Kidney (tissue), 14 donors: ENCODE measurements around the gene TBX10. TPM values are rescaled to one million over a fixed set of nuclear protein-coding genes. Genes with fewer than 3 reads are reported as not detected.
A peak's percentile ranks its signal among the peaks of the same experiment; 100 is the strongest.

Source experiments
- DNase-seq, 5 donors: peaks; one replicate each; pipeline ENCODE4 v3.0.0-alpha.2; 2013 to 2020
- FAIRE-seq: peaks from 2 replicates; lab custom pipeline; 2012; peaks lifted over from hg19 to GRCh38; lab: Jason Lieb, UNC
- H3K27ac ChIP-seq, 2 donors: one replicate each; pipeline ENCODE4 v1.7.0; 2013; ENCODE audit warnings: low read depth in 2 of 2, low read length in 2 of 2, inconsistent platforms in 1 of 2
- H3K27me3 ChIP-seq: one replicate; pipeline ENCODE4 v1.7.1; 2013; ENCODE audit warnings: low read length, inconsistent platforms; ENCODE audit not compliant: control insufficient read depth, insufficient read depth
- H3K36me3 ChIP-seq, 3 donors: one replicate each; pipeline versions ENCODE4 v1.7.0 to v1.7.1; 2013; ENCODE audit warnings: low read length in 3 of 3, control low read depth in 1 of 3, inconsistent platforms in 1 of 3; ENCODE audit not compliant: insufficient read depth in 3 of 3, control insufficient read depth in 2 of 3
- H3K4me1 ChIP-seq, 3 donors: one replicate each; pipeline versions ENCODE4 v1.7.0 to v1.7.1; 2013; ENCODE audit warnings: low read length in 3 of 3, inconsistent platforms in 1 of 3, low read depth in 1 of 3; ENCODE audit not compliant: control insufficient read depth in 2 of 3, insufficient read depth in 2 of 3
- H3K4me3 ChIP-seq, 3 donors: one replicate each; pipeline versions ENCODE4 v1.7.0 to v1.8.1; 2013; ENCODE audit warnings: low read length in 3 of 3, control low read depth in 1 of 3, inconsistent platforms in 1 of 3
- H3K9ac ChIP-seq, 3 donors: one replicate each; pipeline versions ENCODE4 v1.7.0 to v1.7.1; 2013; ENCODE audit warnings: low read length in 3 of 3, control low read depth in 1 of 3, inconsistent platforms in 1 of 3
- H3K9me3 ChIP-seq, 3 donors: one replicate each; pipeline versions ENCODE4 v1.7.0 to v1.7.1; 2013; ENCODE audit warnings: low read length in 3 of 3, control low read depth in 1 of 3, inconsistent platforms in 1 of 3; ENCODE audit not compliant: control insufficient read depth in 2 of 3, insufficient read depth in 1 of 3
- intact Hi-C: fragments of 100-400 bp; cut with DNase I; formaldehyde crosslinking; loops from one replicate; pipeline ENCODE4 v1.11.1; 2022
- polyA plus RNA-seq: library from polyadenylated mRNA; stranded (reverse); fragments of 350-450 nt; fragmentation: Illumina TruSeq; extraction: RNeasy Lipid Tissue Mini Kit (QIAGEN cat#74804); gene quantifications from one replicate; pipeline ENCODE4 v1.2.3, GENCODE V29; 2014; ENCODE audit warnings: low read depth, low replicate concordance; ENCODE audit not compliant: insufficient read depth
- total RNA-seq: library from RNA; stranded (reverse); fragmentation: NEBNext Ultra II Directional; extraction: Animal tissue kit (Norgen Biotek cat#: 25700); gene quantifications from one replicate; pipeline ENCODE4 v1.2.1, GENCODE V29; 2021
- TF ChIP-seq, protein P1 (sequence below): IDR thresholded peaks from 3 replicates; pipeline ENCODE4 v1.5.1; 2012; ENCODE audit warnings: mild to moderate bottlenecking, moderate library complexity, borderline replicate concordance; ENCODE audit not compliant: insufficient read depth; ENCODE audit errors: extremely low read depth
- donor health status: control.
- donor health status: control.
- donor health status: control.
- donor health status: control.
- donor health status: control.
- donor health status: DM: yes; HTN: yes; CAD: no.
- donor health status: Normal renal cell carcinoma (clear cell type).

The TBX10 gene
- total and polyA plus RNA-seq, 2 donors from 2014 or later = not detected

DNA sequence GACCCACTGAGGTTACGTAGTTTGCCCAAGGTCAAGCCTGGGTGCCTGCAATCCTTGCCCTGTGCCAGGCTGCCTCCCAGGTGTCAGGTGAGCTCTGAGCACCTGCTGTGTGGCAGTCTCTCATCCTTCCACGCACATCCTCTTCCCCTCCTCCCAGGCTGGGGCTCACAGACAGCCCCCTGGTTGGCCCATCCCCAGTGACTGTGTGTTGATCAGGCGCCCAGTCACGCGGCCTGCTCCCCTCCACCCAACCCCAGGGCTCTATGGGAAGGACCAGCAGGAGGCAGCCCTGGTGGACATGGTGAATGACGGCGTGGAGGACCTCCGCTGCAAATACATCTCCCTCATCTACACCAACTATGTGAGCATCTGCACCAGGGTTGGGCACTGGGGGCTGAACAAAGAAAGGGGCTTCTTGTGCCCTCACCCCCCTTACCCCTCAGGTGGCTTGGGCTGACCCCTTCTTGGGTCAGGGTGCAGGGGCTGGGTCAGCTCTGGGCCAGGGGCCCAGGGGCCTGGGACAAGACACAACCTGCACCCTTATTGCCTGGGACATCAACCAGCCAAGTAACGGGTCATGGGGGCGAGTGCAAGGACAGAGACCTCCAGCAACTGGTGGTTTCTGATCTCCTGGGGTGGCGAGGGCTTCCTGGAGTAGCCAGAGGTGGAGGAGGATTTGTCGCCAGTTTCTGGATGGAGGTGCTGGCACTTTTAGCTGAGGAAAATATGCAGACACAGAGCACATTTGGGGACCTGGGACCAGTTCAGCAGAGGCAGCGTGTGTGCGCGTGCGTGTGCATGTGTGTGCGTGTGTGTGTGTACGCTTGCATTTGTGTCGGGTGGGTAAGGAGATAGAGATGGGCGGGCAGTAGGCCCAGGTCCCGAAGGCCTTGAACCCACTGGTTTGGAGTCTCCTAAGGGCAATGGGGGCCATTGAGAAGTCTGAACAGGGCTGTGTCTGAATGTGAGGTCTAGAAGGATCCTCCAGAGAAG lies 54.4 kb downstream of the TBX10 start:
- intact Hi-C loops = no loop called here
- FAIRE-seq (no peak), DNase-seq (peak in 2 of 5 donors; percentile 37 to 81)
- H3K27me3 ChIP-seq = no peaks in the 10 kb centered on the region
- no peaks in the 10 kb centered on the region for H3K9me3 ChIP-seq
- TF ChIP-seq, protein P1, sequence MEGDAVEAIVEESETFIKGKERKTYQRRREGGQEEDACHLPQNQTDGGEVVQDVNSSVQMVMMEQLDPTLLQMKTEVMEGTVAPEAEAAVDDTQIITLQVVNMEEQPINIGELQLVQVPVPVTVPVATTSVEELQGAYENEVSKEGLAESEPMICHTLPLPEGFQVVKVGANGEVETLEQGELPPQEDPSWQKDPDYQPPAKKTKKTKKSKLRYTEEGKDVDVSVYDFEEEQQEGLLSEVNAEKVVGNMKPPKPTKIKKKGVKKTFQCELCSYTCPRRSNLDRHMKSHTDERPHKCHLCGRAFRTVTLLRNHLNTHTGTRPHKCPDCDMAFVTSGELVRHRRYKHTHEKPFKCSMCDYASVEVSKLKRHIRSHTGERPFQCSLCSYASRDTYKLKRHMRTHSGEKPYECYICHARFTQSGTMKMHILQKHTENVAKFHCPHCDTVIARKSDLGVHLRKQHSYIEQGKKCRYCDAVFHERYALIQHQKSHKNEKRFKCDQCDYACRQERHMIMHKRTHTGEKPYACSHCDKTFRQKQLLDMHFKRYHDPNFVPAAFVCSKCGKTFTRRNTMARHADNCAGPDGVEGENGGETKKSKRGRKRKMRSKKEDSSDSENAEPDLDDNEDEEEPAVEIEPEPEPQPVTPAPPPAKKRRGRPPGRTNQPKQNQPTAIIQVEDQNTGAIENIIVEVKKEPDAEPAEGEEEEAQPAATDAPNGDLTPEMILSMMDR = no peak
- peaks cover 7 to 12% (median 7%) of the 10 kb centered on the region in 3 donors for H3K4me1 ChIP-seq
- no peaks in the 10 kb centered on the region for H3K36me3 ChIP-seq
- peak overlapping the region in 2 of 3 donors; percentile 16 to 71 for H3K9ac ChIP-seq
- H3K4me3 ChIP-seq = peak overlapping the region; percentile 56 to 69 (median 63)
- H3K27ac ChIP-seq = peak overlapping the region; percentile 93 to 94

- TF ChIP-seq, protein P1 = no peak
- intact Hi-C loops = no loop called here
- H3K27ac ChIP-seq = peak overlapping the region; percentile 93 to 94
- FAIRE-seq (no peak), DNase-seq (peak; percentile 76 to 93 (median 87))
- peak overlapping the region; percentile 20 to 71 (median 69) for H3K9ac ChIP-seq
- peaks cover 7 to 12% (median 7%) of the 10 kb centered on the region in 3 donors for H3K4me1 ChIP-seq
- no peaks in the 10 kb centered on the region for H3K27me3 ChIP-seq
- H3K4me3 ChIP-seq = peak overlapping the region; percentile 56 to 69 (median 63)
- H3K9me3 ChIP-seq = no peaks in the 10 kb centered on the region
- H3K36me3 ChIP-seq = no peaks in the 10 kb centered on the region
Observed at GRCh38 chr11:67584205-67584880, 55.2 kb downstream of the TBX10 start.

- Histone ChIP-seq H3K36me3 (no peaks in the 10 kb centered on the region), H3K4me3 (peak within 1 kb of the TSS; percentile 56 to 69 (median 63)), H3K27ac (peak within 1 kb of the TSS; percentile 93 to 94), H3K9ac (peak within 1 kb of the TSS; percentile 20 to 71 (median 69)), H3K9me3 (no peaks in the 10 kb centered on the region), H3K4me1 (peaks cover 7 to 12% (median 7%) of the 10 kb centered on the region in 3 donors), H3K27me3 (no peaks in the 10 kb centered on the region)
- intact Hi-C loops = no loop called here
- TF ChIP-seq, protein P1 = peak; percentile 43
- no peak for FAIRE-seq
- DNase-seq = peak; percentile 95 to 98 (median 96)
Observed at GRCh38 chr11:67583247-67584204, 56.0 kb downstream of the TBX10 start, which contains the start of gene GSTP1. Gene GSTP1 (plus strand): TSS chr11:67583812. CDS start chr11:67583844, 32 bp downstream.
